KOPT-K1 (cell line): ENCODE measurements around the gene PTCHD1.

Experiments
- H3K27ac ChIP-seq: fragments of 200-600 bp; sonication (generic); 2 replicates; pipeline ENCODE4 v1.5.1; 2016; ENCODE audit warnings: antibody characterized with exemption, mild to moderate bottlenecking, low read depth, low read length; ENCODE audit not compliant: poor library complexity, severe bottlenecking
- H3K36me3 ChIP-seq: fragments of 200-600 bp; sonication (generic); 2 replicates; pipeline ENCODE4 v1.5.1; 2017; ENCODE audit warnings: antibody characterized with exemption, mild to moderate bottlenecking, low read length, moderate library complexity; ENCODE audit not compliant: insufficient read depth
- H3K9me3 ChIP-seq: fragments of 200-600 bp; sonication (generic); 2 replicates; pipeline ENCODE4 v1.5.1; 2017; ENCODE audit warnings: antibody characterized with exemption, low read length, mild to moderate bottlenecking; ENCODE audit not compliant: insufficient read depth, poor library complexity, severe bottlenecking

Gene PTCHD1

GRCh38 chrX:23380581-23380980, 45.9 kb downstream of the PTCHD1 start:
- Histone ChIP-seq H3K27ac (no peak overlapping the region), H3K9me3 (no peaks in the 10 kb centered on the region), H3K36me3 (no peaks in the 10 kb centered on the region)

GRCh38 chrX:23381099-23382087, 46.7 kb downstream of the PTCHD1 start:
- Histone ChIP-seq H3K36me3 (no peaks in the 10 kb centered on the region), H3K27ac (no peak overlapping the region)

GRCh38 chrX:23382572-23382971, 47.9 kb downstream of the PTCHD1 start:
- H3K27ac ChIP-seq, result no peak overlapping the region

More at GRCh38 chrX:23381099-23382087, 46.7 kb downstream of the PTCHD1 start:
- no peaks in the 10 kb centered on the region for H3K9me3 ChIP-seq

GRCh38 chrX:23383411-23383810, 48.8 kb downstream of the PTCHD1 start:
- Histone ChIP-seq H3K27ac (no peak overlapping the region), H3K9me3 (no peaks in the 10 kb centered on the region), H3K36me3 (no peaks in the 10 kb centered on the region)

More at GRCh38 chrX:23382572-23382971, 47.9 kb downstream of the PTCHD1 start:
- no peaks in the 10 kb centered on the region for H3K36me3 ChIP-seq
- no peaks in the 10 kb centered on the region for H3K9me3 ChIP-seq

- no peaks in the 10 kb centered on the region for H3K9me3 ChIP-seq
- H3K36me3 ChIP-seq, result no peaks in the 10 kb centered on the region
- no peak overlapping the region for H3K27ac ChIP-seq
These were observed 50.6 kb downstream of the PTCHD1 start for GRCh38 chrX:23385242-23385641.

GRCh38 chrX:23386260-23386659, 51.6 kb downstream of the PTCHD1 start:
- no peaks in the 10 kb centered on the region for H3K9me3 ChIP-seq
- H3K27ac ChIP-seq, result no peak overlapping the region
- H3K36me3 ChIP-seq, result no peaks in the 10 kb centered on the region

GRCh38 chrX:23386726-23387125, 52.1 kb downstream of the PTCHD1 start:
- H3K27ac ChIP-seq, result no peak overlapping the region
- no peaks in the 10 kb centered on the region for H3K9me3 ChIP-seq
- H3K36me3 ChIP-seq, result no peaks in the 10 kb centered on the region

- no peaks in the 10 kb centered on the region for H3K9me3 ChIP-seq
- no peaks in the 10 kb centered on the region for H3K36me3 ChIP-seq
- H3K27ac ChIP-seq, result no peak overlapping the region
These were observed 53.0 kb downstream of the PTCHD1 start for GRCh38 chrX:23387550-23388184.

GRCh38 chrX:23389196-23389792, 54.6 kb downstream of the PTCHD1 start:
- no peaks in the 10 kb centered on the region for H3K9me3 ChIP-seq
- no peaks in the 10 kb centered on the region for H3K36me3 ChIP-seq
- H3K27ac ChIP-seq, result no peak overlapping the region

- no peaks in the 10 kb centered on the region for H3K9me3 ChIP-seq
- no peaks in the 10 kb centered on the region for H3K36me3 ChIP-seq
- no peak overlapping the region for H3K27ac ChIP-seq
These were observed 56.3 kb downstream of the PTCHD1 start for GRCh38 chrX:23390979-23391378.

GRCh38 chrX:23392195-23392594, 57.5 kb downstream of the PTCHD1 start:
- no peak overlapping the region for H3K27ac ChIP-seq
- no peaks in the 10 kb centered on the region for H3K36me3 ChIP-seq
- no peaks in the 10 kb centered on the region for H3K9me3 ChIP-seq

- H3K9me3 ChIP-seq, result no peaks in the 10 kb centered on the region
- H3K36me3 ChIP-seq, result no peaks in the 10 kb centered on the region
- H3K27ac ChIP-seq, result no peak overlapping the region
These were observed 59.8 kb downstream of the PTCHD1 start for GRCh38 chrX:23394421-23394820.

- no peak overlapping the region for H3K27ac ChIP-seq
- no peaks in the 10 kb centered on the region for H3K9me3 ChIP-seq
- H3K36me3 ChIP-seq, result no peaks in the 10 kb centered on the region
These were observed 61.6 kb downstream of the PTCHD1 start for GRCh38 chrX:23396263-23396662.

- Histone ChIP-seq H3K36me3 (no peaks in the 10 kb centered on the region), H3K27ac (no peak overlapping the region), H3K9me3 (no peaks in the 10 kb centered on the region)
These were observed 63.9 kb downstream of the PTCHD1 start for GRCh38 chrX:23398570-23398969.

GRCh38 chrX:23403849-23404248, 69.2 kb downstream of the PTCHD1 start:
- H3K27ac ChIP-seq, result no peak overlapping the region
- no peaks in the 10 kb centered on the region for H3K9me3 ChIP-seq
- no peaks in the 10 kb centered on the region for H3K36me3 ChIP-seq
